Mononuclear cell (primary cell): Measurements from ENCODE around the gene GNAO1. TPM values are rescaled to one million over a fixed set of nuclear protein-coding genes. Genes with fewer than 3 reads are reported as not detected.

Experiments used
- H3K27me3 ChIP-seq: 2 replicates; pipeline ENCODE4 v1.6.0; 2011; ENCODE audit warnings: low read length, control low read depth; ENCODE audit not compliant: insufficient read depth
- H3K4me1 ChIP-seq: 2 replicates; pipeline ENCODE4 v1.5.1; 2011; ENCODE audit warnings: mild to moderate bottlenecking, low read length, control low read depth; ENCODE audit not compliant: insufficient read depth
- H3K4me3 ChIP-seq: 2 replicates; pipeline ENCODE4 v1.5.1; 2011; ENCODE audit warnings: mild to moderate bottlenecking, low read length, moderate library complexity
- H3K9me3 ChIP-seq: 2 replicates; pipeline ENCODE4 v1.5.1; 2011; ENCODE audit warnings: low read depth, mild to moderate bottlenecking, control low read depth, low read length
- total RNA-seq: library from RNA; depleted of rRNA; stranded (reverse); fragments of >200 nt; gene quantifications from one replicate; pipeline ENCODE4 v1.2.3, GENCODE V29; 2012

The GNAO1 gene
- total RNA-seq, 1 donor: 0.84 TPM

DNA sequence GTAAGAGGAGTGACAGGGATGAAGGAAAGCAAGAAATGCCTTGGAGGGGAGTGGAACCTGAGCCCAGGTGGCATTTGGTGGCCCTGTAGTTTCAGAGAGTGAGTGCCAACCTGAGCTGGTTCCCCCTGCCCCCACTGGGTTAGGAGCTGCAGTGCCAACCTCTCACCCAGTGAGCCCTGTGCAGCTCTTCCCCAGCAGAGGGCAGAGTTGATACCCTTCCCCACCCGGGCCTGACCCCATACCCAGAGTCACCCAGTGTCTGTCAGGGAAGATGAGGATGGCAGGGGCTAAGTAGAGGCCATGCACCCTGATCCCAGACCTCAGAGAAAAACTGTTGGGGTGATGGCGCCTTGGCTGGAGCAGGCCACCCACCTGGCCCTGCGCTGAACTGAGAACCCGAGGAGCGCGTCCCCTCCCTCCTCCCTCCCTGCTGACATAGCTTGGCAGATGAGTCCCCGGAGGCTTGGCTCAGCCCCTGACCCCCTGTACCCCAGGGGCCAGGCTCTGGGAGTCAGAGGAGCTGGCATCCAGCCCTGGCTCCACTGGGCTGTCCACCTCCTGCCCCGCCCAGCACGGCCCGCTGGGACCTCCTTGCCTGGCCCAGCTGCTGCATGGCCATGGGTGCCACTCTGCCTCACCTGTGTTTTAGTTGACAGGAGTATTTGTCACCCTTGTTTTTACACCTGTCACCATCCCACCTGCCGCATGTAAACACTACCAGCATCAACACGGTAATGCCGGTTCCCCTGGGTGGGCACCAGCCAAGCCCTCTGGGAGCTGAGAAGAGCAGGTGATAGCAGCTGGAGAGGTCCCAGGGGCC lies 120.1 kb downstream of the GNAO1 start:
- H3K4me1 ChIP-seq: no peaks in the 10 kb centered on the region
- no peak overlapping the region for H3K4me3 ChIP-seq
- H3K9me3 ChIP-seq: no peaks in the 10 kb centered on the region
- no peaks in the 10 kb centered on the region for H3K27me3 ChIP-seq

GRCh38 chr16:56312028-56312300 lies 120.7 kb downstream of the GNAO1 start:
- Histone ChIP-seq H3K4me1 (no peaks in the 10 kb centered on the region), H3K9me3 (no peaks in the 10 kb centered on the region), H3K4me3 (no peak overlapping the region), H3K27me3 (no peaks in the 10 kb centered on the region)

- no peak overlapping the region for H3K4me3 ChIP-seq
- H3K9me3 ChIP-seq: no peaks in the 10 kb centered on the region
Measured at GRCh38 chr16:56312556-56312955, 121.3 kb downstream of the GNAO1 start.

GRCh38 chr16:56314244-56314850 lies 123.1 kb downstream of the GNAO1 start:
- Histone ChIP-seq H3K4me3 (no peak overlapping the region), H3K9me3 (no peaks in the 10 kb centered on the region), H3K4me1 (peaks cover 5% of the 10 kb centered on the region), H3K27me3 (no peaks in the 10 kb centered on the region)

More at GRCh38 chr16:56312556-56312955, 121.3 kb downstream of the GNAO1 start:
- no peaks in the 10 kb centered on the region for H3K27me3 ChIP-seq
- H3K4me1 ChIP-seq: no peaks in the 10 kb centered on the region

- peaks cover 5% of the 10 kb centered on the region for H3K4me1 ChIP-seq
- H3K9me3 ChIP-seq: no peaks in the 10 kb centered on the region
- no peak overlapping the region for H3K4me3 ChIP-seq
- no peaks in the 10 kb centered on the region for H3K27me3 ChIP-seq
Measured at GRCh38 chr16:56315955-56316354, 124.7 kb downstream of the GNAO1 start.

DNA sequence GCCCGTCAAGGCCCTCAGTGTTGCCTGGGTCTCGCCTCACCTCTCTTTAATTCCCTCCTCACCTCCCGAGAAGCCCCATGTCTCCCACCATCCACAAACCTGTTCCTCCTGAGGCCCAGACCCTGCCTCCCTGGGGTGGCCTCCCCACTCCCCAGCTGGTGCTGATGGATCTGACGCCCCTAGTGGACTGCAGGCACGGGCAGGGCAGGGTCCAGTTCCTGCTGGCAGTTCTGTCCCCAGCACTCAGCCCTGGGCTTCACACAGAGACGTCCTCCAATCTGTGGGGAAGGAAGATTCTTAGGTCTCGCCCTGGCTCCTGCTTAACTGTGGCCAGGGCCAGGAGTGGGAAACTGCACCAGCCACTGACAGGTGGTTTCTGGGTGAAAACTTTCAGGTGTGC lies 125.3 kb downstream of the GNAO1 start:
- Histone ChIP-seq H3K9me3 (no peaks in the 10 kb centered on the region), H3K27me3 (no peaks in the 10 kb centered on the region), H3K4me1 (peaks cover 5% of the 10 kb centered on the region), H3K4me3 (no peak overlapping the region)

DNA sequence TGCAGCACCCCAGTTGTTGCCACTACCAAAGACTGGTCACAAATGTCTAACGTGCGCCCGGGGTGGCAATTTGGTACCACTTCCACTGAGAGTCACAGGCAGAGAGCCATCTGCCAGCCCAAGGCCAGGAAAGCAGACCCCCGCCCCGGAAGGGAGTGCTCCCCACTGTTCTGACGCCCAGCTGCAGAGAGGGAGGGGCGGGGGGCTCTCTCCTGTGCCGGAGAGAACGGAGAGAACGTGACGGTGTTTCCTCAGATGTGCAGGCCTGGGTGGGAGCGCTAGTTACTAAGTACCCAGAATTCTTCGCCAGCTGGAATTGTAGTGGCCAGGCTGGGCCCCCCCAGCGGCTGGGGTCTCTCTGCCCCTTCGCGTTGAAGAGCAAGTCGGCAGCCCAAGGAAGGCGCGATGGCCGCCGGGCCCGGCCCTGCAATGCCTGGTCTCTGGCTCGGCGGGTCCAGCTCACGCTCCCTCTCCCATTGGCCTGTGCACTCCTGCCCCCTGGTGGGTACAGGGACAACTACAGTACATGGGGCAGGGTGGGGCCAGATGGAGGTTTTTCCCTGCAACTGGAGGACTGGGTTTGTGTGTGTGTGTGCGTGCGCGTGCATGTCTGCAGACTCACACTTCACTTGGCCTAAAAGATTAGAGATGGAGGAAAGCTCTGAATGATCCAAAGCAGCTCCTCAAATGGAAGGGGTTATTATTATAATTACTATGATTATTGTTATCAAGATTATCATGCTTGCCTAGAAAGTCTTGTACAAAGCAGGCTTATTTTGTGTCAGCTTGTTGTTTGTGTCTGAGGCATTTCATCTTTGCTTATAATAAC lies 126.9 kb downstream of the GNAO1 start:
- Histone ChIP-seq H3K27me3 (no peaks in the 10 kb centered on the region), H3K4me3 (no peak overlapping the region), H3K9me3 (no peaks in the 10 kb centered on the region)

DNA sequence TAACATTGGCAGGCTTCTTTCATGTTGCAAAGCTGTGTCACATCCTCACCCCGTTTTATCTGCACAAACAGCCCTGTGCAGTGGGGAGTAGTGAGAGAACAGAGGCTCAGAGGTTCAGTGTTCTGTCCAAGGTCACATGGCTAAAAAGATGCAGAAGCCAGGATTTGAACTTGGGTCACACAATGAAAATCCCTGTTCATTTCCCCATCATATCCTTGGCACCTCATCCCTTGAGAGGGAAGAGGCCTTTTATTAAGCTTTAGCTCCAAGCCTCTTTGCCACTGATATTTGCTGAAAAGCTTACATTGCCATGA lies 127.5 kb downstream of the GNAO1 start:
- H3K4me3 ChIP-seq: no peak overlapping the region
- H3K27me3 ChIP-seq: no peaks in the 10 kb centered on the region
- no peaks in the 10 kb centered on the region for H3K9me3 ChIP-seq
- peaks cover 5% of the 10 kb centered on the region for H3K4me1 ChIP-seq

More for the DNA sequence above, 126.9 kb downstream of the GNAO1 start:
- peaks cover 5% of the 10 kb centered on the region for H3K4me1 ChIP-seq

DNA sequence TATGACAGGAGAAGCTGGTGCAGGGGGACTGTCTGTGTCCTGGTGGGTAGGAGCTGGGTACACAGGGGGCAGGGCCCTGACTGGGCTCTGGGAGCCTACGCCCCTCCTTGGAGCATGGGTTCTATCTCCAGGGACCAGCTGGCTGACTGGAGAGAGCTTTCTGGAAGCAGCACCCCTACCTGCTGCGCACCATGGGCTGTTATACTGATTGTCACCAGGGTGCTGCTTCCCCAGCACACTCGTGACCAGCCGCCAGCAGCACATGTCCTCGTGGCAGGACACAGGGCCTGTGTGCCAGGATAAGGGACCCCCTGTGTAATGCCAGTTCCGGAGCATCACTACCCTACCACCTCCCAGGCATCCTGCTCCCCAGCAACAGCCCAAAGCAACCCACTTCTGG lies 128.1 kb downstream of the GNAO1 start:
- Histone ChIP-seq H3K4me3 (no peak overlapping the region), H3K27me3 (no peaks in the 10 kb centered on the region), H3K4me1 (peaks cover 5% of the 10 kb centered on the region), H3K9me3 (no peaks in the 10 kb centered on the region)

GRCh38 chr16:56320056-56320455 lies 128.8 kb downstream of the GNAO1 start:
- H3K9me3 ChIP-seq: no peaks in the 10 kb centered on the region
- no peaks in the 10 kb centered on the region for H3K27me3 ChIP-seq
- peaks cover 5% of the 10 kb centered on the region for H3K4me1 ChIP-seq
- H3K4me3 ChIP-seq: no peak overlapping the region

DNA sequence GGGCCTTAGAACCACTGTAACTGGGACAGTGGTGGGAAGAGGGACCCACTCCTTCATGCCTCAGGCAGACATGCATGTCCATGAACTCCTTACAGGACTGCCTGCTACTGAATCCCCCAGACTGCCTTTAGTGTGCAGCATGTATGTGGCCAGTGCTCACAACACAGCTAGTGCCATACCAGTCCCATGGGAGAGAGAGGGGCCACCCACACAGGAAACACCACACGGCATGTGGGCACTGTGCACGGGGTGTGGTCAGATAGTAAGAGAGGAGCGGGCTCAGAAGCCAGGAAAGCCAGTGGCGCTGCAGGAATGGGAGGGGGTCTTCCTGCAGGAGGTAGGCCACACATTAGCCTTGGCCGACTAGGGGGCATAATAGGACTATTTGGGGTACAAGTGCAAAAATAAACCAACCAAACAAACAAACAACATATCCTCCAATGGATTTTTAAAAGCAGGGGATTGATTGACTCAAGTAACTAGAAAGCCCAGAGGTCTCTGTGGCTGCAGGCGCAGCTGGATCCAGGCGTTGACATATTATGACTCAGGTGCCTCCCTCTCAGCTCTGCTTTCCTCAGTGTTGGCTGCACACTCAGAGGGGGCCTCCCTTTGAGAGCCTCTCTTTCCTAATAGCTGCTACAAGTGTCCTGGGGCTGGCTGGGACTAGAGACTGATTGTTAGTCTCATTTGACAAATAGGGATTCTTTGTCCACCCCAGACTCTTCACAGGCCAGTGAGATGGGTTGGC lies 129.7 kb downstream of the GNAO1 start:
- H3K27me3 ChIP-seq: no peaks in the 10 kb centered on the region
- no peaks in the 10 kb centered on the region for H3K9me3 ChIP-seq
- H3K4me3 ChIP-seq: no peak overlapping the region
- peaks cover 5% of the 10 kb centered on the region for H3K4me1 ChIP-seq

- Histone ChIP-seq H3K9me3 (no peaks in the 10 kb centered on the region), H3K4me1 (peaks cover 5% of the 10 kb centered on the region), H3K4me3 (no peak overlapping the region), H3K27me3 (no peaks in the 10 kb centered on the region)
Measured at GRCh38 chr16:56321571-56321970, 130.3 kb downstream of the GNAO1 start.

GRCh38 chr16:56324406-56324805 lies 133.1 kb downstream of the GNAO1 start:
- no peaks in the 10 kb centered on the region for H3K4me1 ChIP-seq
- H3K4me3 ChIP-seq: no peak overlapping the region
- no peaks in the 10 kb centered on the region for H3K9me3 ChIP-seq
- H3K27me3 ChIP-seq: no peaks in the 10 kb centered on the region

- H3K4me3 ChIP-seq: no peak overlapping the region
- H3K27me3 ChIP-seq: no peaks in the 10 kb centered on the region
- no peaks in the 10 kb centered on the region for H3K4me1 ChIP-seq
- H3K9me3 ChIP-seq: no peaks in the 10 kb centered on the region
Measured at GRCh38 chr16:56325956-56326355, 134.7 kb downstream of the GNAO1 start.
